NCI-H526 (cell line): ENCODE results near the gene TENM4.

Experiments
- DNase-seq, 2 experiments: peaks; one replicate each; lab custom pipeline; 2025; lab: John Stamatoyannopoulos, UW

The TENM4 gene

GRCh38 chr11:79419120-79419519, 21.7 kb downstream of the TENM4 start:
- no peak for DNase-seq

- DNase-seq: no peak
Measured at GRCh38 chr11:79418241-79418640, 22.6 kb downstream of the TENM4 start.

GRCh38 chr11:79417069-79417920, 23.5 kb downstream of the TENM4 start:
- no peak for DNase-seq

- no peak for DNase-seq
Measured at GRCh38 chr11:79415912-79416311, 24.9 kb downstream of the TENM4 start.

- no peak for DNase-seq
Measured at GRCh38 chr11:79415411-79415810, 25.4 kb downstream of the TENM4 start.

GRCh38 chr11:79414644-79415317, 26.0 kb downstream of the TENM4 start:
- DNase-seq: no peak

GRCh38 chr11:79414041-79414440, 26.8 kb downstream of the TENM4 start:
- DNase-seq: no peak

GRCh38 chr11:79413268-79413667, 27.6 kb downstream of the TENM4 start:
- peak in 1 of 2 experiments; percentile 36 for DNase-seq

- no peak for DNase-seq
Measured at GRCh38 chr11:79412761-79413160, 28.1 kb downstream of the TENM4 start.

GRCh38 chr11:79409330-79409729, 31.5 kb downstream of the TENM4 start:
- no peak for DNase-seq

GRCh38 chr11:79406376-79406775, 34.5 kb downstream of the TENM4 start:
- no peak for DNase-seq

GRCh38 chr11:79404806-79405205, 36.0 kb downstream of the TENM4 start:
- DNase-seq: no peak

GRCh38 chr11:79404325-79404724, 36.5 kb downstream of the TENM4 start:
- DNase-seq: no peak

- no peak for DNase-seq
Measured at GRCh38 chr11:79403839-79404238, 37.0 kb downstream of the TENM4 start.

- no peak for DNase-seq
Measured at GRCh38 chr11:79402912-79403311, 37.9 kb downstream of the TENM4 start.

GRCh38 chr11:79400717-79401330, 40.0 kb downstream of the TENM4 start:
- peak in 1 of 2 experiments; percentile 78 for DNase-seq

- DNase-seq: no peak
Measured at GRCh38 chr11:79400206-79400605, 40.6 kb downstream of the TENM4 start.

GRCh38 chr11:79397252-79397651, 43.6 kb downstream of the TENM4 start:
- DNase-seq: no peak

- DNase-seq: no peak
Measured at GRCh38 chr11:79396674-79397073, 44.2 kb downstream of the TENM4 start.

- no peak for DNase-seq
Measured at GRCh38 chr11:79396001-79396400, 44.8 kb downstream of the TENM4 start.

- DNase-seq: peak; percentile 49 to 89
Measured at GRCh38 chr11:79393362-79394043, 47.3 kb downstream of the TENM4 start.

GRCh38 chr11:79392161-79392560, 48.7 kb downstream of the TENM4 start:
- no peak for DNase-seq
